Glutamatergic neuron (in vitro differentiated cells): ENCODE results near the gene TRAIP. TPM values are rescaled to one million over a fixed set of nuclear protein-coding genes. Genes with fewer than 3 reads are reported as not detected.

Experiments
- DNase-seq: peaks from one replicate; pipeline ENCODE4 v3.0.0; 2022
- H3K27ac Mint-ChIP-seq: one replicate; pipeline ENCODE4 v1.8.0; 2020; ENCODE audit warnings: mild to moderate bottlenecking, mixed read lengths, inconsistent platforms; ENCODE audit not compliant: unreplicated experiment
- H3K27me3 Mint-ChIP-seq: one replicate; pipeline ENCODE4 v1.8.0; 2020; ENCODE audit warnings: mild to moderate bottlenecking, moderate library complexity, mixed read lengths, inconsistent platforms; ENCODE audit not compliant: unreplicated experiment
- H3K36me3 Mint-ChIP-seq: one replicate; pipeline ENCODE4 v1.8.0; 2020; ENCODE audit warnings: mild to moderate bottlenecking, mixed read lengths, inconsistent platforms; ENCODE audit not compliant: unreplicated experiment
- H3K4me1 Mint-ChIP-seq: one replicate; pipeline ENCODE4 v1.8.0; 2020; ENCODE audit warnings: mild to moderate bottlenecking, low read depth, mixed read lengths, inconsistent platforms; ENCODE audit not compliant: unreplicated experiment
- H3K4me3 Mint-ChIP-seq: one replicate; pipeline ENCODE4 v1.8.0; 2020; ENCODE audit warnings: mild to moderate bottlenecking, mixed read lengths, inconsistent platforms; ENCODE audit not compliant: unreplicated experiment
- H3K9me3 Mint-ChIP-seq: one replicate; pipeline ENCODE4 v1.8.0; 2020; ENCODE audit warnings: mild to moderate bottlenecking, moderate library complexity, mixed read lengths, inconsistent platforms; ENCODE audit not compliant: unreplicated experiment
- CTCF ChIP-seq: fragments of 200-600 bp; sonication (generic); IDR thresholded peaks from one replicate; pipeline ENCODE4 v1.5.0; 2021; ENCODE audit not compliant: partially characterized antibody, unreplicated experiment
- total RNA-seq: library from RNA; stranded (reverse); fragmentation: NEBNext Ultra II Directional; extraction: Animal tissue kit (Norgen Biotek cat#: 25700); gene quantifications from one replicate; pipeline ENCODE4 v1.2.1, GENCODE V29; 2021; ENCODE audit not compliant: unreplicated experiment

TRAIP gene
- total RNA-seq, 1 donor from 2014 or later = 11.3 TPM

DNA sequence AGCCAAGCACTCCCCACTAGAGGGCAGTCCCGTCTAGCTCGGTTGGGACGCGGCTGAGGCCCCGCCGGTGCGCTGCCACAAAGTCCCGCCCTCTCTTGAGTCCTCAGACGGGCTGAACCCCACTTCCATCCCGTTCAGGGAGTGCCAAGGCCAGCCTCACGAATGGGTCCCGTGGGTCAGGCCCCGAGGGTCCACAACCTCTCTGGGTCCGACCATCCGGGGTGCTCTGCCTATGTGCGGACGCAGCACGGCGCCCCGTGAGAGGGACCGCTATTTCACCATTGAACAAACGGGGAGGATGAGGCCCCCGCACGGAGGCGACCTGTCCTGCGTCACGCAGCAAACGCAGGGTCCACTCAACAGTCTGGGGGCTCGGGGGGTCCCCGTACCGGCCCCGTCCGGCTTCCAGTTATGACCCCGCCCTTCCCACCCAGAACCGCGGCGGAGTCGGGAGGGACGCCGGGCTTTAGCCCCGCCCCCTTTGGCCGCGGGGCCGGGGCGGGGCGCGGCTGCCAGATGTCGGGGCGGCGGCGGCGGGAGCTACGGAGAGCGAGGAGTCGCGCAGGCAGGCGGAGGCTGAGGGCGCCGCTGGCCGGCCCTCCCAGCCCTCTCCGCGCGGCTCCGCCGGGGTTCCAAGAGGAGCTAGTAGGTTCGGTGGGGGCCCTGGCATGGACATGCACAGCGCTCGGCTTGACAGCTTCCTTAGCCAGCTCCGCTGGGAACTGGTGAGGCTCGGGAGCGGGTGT lies 53.5 kb downstream of the TRAIP start, which contains the start of gene INKA1:
Gene INKA1 (plus strand): TSS at position 543 of the 746 bp plus-strand sequence. CDS start 132 bp downstream, at position 675.
- DNase-seq = peak; percentile 91
- TF ChIP-seq CTCF = peak; percentile 84
- Mint-ChIP-seq H3K4me3 (peak within 1 kb of the TSS; percentile 89), H3K27ac (peak within 1 kb of the TSS; percentile 48), H3K27me3 (peaks cover 12% of the 10 kb centered on the region), H3K9me3 (peaks cover 12% of the 10 kb centered on the region), H3K4me1 (peaks cover 11% of the 10 kb centered on the region), H3K36me3 (no peaks in the 10 kb centered on the region)

DNA sequence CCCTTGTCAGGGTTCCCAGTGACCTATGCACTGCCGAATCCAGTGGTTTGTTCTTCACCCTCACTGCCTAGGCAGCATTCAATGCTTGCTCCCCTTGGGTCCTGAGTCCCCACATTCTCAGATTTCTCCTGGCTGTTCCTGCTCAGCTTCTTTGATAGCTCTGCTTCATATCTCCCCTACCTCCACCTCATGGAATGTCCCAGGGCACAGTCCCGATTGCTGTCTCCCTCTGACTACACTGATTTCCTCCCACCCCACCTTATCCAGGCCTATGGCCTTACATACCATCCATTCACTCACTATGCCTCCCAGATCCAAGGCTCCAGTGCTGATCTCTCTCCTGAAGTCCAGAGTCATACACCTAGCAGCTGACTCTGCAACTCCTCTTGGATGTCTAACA lies 55.2 kb downstream of the TRAIP start:
- peaks cover 11% of the 10 kb centered on the region for H3K4me1 Mint-ChIP-seq
- no peak for TF ChIP-seq CTCF
- H3K27me3 Mint-ChIP-seq = peaks cover 12% of the 10 kb centered on the region
- no peak overlapping the region for H3K4me3 Mint-ChIP-seq
- no peak for DNase-seq
- H3K36me3 Mint-ChIP-seq = no peaks in the 10 kb centered on the region
- H3K9me3 Mint-ChIP-seq = peaks cover 12% of the 10 kb centered on the region
- H3K27ac Mint-ChIP-seq = no peak overlapping the region

- Mint-ChIP-seq H3K27ac (no peak within 1 kb of the TSS), H3K4me1 (peaks cover 3% of the 10 kb centered on the region), H3K27me3 (peaks cover 14% of the 10 kb centered on the region), H3K36me3 (no peaks in the 10 kb centered on the region), H3K9me3 (peaks cover 8% of the 10 kb centered on the region), H3K4me3 (no peak within 1 kb of the TSS)
- DNase-seq = no peak
- no peak for TF ChIP-seq CTCF
These were observed 56.6 kb downstream of the TRAIP start, which contains the start of gene CDHR4 for GRCh38 chr3:49799761-49800160. Gene CDHR4 (minus strand): TSS chr3:49799873. CDS start chr3:49799812, 61 bp downstream.

- no peak for TF ChIP-seq CTCF
- Mint-ChIP-seq H3K4me1 (peaks cover 2% of the 10 kb centered on the region), H3K27ac (no peak overlapping the region), H3K36me3 (no peaks in the 10 kb centered on the region), H3K4me3 (no peak overlapping the region), H3K27me3 (peaks cover 14% of the 10 kb centered on the region), H3K9me3 (peaks cover 8% of the 10 kb centered on the region)
- DNase-seq = no peak
These were observed 57.3 kb downstream of the TRAIP start for GRCh38 chr3:49799105-49799504.
